ENCODE data around the gene RGS14. TPM values are rescaled to one million over a fixed set of nuclear protein-coding genes. Genes with fewer than 3 reads are reported as not detected.
A peak's percentile ranks its signal among the peaks of the same experiment; 100 is the strongest.

The RGS14 gene
- total RNA-seq, 4 donors from 2014 or later, result 38.5 to 85.9 (median 68.8) TPM

DNA sequence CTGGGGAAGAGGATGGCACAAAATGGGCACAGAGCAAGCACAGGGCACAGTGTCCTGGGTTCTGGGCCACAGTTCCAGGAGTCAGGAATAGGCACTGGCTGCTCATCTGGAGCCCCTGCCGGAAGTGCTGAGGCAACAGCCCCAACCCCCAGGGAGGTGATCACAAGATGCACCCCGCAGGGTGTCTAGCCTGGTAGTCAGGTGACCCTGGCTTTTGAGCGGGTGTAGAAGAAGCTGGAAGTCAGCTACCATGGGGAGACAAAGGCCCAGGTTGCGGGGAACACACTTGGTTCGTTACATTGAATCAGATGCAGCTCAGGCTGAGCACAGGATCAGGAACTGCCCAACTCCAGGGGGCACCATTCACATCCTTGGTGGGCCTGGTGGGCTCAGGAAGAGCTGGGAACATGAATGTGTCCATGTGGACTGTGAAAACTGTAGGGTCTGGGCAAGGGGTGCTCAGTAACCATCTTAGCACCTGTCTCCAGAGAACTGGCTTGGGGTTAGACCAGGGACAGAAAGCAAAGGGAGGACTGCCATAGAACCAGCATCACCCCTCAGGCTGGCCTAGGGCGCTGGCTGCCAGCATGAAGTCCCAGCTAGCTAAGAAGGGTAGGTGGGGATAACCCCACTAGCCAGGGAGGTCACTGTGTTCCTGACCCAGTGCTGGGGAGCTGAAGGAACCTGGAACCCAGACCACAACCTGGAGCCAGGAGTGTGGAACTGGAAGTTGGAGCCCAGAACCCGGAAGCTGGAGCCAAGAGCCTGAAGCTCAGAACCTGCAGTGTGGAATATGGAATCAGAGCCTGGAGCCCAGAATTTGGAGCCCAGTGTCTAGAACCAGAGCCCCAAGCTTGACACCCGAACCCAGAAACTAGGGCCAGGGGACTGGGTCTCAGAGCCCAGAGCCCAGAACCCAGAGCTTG is 20.4 kb downstream of the RGS14 start:
- no peak for TF ChIP-seq POLR2A (IDR thresholded peaks at IDR 0.05)
- TF ChIP-seq, protein P1, sequence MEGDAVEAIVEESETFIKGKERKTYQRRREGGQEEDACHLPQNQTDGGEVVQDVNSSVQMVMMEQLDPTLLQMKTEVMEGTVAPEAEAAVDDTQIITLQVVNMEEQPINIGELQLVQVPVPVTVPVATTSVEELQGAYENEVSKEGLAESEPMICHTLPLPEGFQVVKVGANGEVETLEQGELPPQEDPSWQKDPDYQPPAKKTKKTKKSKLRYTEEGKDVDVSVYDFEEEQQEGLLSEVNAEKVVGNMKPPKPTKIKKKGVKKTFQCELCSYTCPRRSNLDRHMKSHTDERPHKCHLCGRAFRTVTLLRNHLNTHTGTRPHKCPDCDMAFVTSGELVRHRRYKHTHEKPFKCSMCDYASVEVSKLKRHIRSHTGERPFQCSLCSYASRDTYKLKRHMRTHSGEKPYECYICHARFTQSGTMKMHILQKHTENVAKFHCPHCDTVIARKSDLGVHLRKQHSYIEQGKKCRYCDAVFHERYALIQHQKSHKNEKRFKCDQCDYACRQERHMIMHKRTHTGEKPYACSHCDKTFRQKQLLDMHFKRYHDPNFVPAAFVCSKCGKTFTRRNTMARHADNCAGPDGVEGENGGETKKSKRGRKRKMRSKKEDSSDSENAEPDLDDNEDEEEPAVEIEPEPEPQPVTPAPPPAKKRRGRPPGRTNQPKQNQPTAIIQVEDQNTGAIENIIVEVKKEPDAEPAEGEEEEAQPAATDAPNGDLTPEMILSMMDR (IDR thresholded peaks at IDR 0.05), result no peak
- TF ChIP-seq POLR2AphosphoS5 (IDR thresholded peaks at IDR 0.05), result no peak
- no peak for TF ChIP-seq EP300 (IDR thresholded peaks at IDR 0.05)
- no peak for DNase-seq (ENCODE audit: low spot score in 2 of 2)
- H3K4me3 ChIP-seq, result no peak overlapping the region
- H3K27ac ChIP-seq, result no peak overlapping the region
- H3K4me1 ChIP-seq, result peaks cover 16% of the 10 kb centered on the region
- 68% methylated on average over 3 of the region's 8 CpGs for WGBS
- no peaks in the 10 kb centered on the region for H3K36me3 ChIP-seq
- no peaks in the 10 kb centered on the region for H3K9me3 ChIP-seq
- no peaks in the 10 kb centered on the region for H3K27me3 ChIP-seq

DNA sequence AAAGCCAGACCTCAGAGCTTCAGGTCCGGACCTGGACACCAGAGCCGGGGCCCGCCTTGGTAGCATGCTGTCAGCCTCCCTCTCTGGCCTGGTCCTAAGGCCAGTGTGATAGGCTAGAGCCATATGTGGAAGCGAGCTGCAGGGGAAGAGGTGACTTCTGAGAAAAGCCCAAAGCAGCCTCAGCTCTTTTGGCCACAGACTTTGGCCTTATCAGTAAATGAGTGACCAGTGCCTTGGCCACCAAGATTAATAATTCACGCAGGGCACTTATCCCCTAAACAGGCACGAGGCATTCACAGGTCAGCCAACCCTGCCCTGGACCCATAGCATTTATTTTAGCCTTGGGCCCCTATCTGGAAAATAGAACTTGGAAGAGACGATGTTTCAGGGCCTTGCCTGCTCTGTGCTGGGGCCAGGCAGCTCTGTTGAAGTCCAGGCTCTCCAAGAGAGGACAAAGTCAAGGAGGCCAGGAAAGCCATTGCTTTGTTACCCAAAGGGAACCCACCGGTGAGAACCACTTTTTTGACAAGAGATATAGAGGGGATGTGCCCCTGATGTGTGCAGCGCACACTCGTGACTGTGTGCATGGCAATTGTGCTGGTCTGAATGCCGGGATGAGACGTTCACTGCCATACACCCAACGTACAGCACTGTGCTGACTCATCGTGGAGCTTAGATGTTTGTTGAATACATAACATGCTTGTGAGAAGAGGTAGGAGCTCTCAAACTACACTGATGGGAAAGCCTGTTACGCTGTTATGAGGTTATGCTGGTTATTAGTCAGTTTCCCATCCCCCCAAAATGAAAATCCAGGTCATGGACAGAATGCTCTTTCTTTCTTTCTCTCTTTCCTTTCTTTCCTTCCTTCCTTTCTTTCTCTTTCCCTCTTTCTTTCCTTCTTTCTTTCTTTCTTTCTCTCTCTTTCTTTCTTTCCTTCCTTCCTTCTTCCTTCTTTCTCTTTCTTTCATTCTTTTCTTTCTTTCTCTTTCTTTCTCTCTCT is 21.5 kb downstream of the RGS14 start:
- H3K27me3 ChIP-seq, result no peaks in the 10 kb centered on the region
- TF ChIP-seq, protein P1 (IDR thresholded peaks at IDR 0.05), result no peak
- no peak for TF ChIP-seq POLR2AphosphoS5 (IDR thresholded peaks at IDR 0.05)
- no peak for TF ChIP-seq POLR2A (IDR thresholded peaks at IDR 0.05)
- TF ChIP-seq EP300 (IDR thresholded peaks at IDR 0.05), result no peak
- H3K4me1 ChIP-seq, result peaks cover 9% of the 10 kb centered on the region
- H3K4me3 ChIP-seq, result no peak overlapping the region
- no peak overlapping the region for H3K27ac ChIP-seq
- H3K36me3 ChIP-seq, result no peaks in the 10 kb centered on the region
- 65% methylated on average over 10 of the region's 15 CpGs for WGBS
- no peaks in the 10 kb centered on the region for H3K9me3 ChIP-seq
- no peak for DNase-seq (ENCODE audit: low spot score in 2 of 2)

DNA sequence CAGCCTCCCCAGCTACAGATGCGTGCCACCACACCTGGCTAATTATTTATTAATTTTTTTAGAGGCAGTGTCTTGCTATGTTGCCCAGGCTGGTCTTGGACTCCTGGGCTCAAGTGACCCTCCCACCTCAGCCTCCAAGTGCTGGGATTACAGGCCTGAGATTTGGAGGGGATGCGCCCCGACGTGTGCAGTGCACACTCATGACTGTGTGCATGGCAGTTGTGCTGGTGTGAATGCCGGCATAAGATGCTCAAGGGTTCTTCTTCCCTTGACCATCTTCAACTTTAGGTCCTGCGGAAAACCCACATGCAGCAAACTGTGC is 23.0 kb downstream of the RGS14 start:
- TF ChIP-seq POLR2AphosphoS5 (IDR thresholded peaks at IDR 0.05) (no peak), POLR2A (IDR thresholded peaks at IDR 0.05) (no peak), EP300 (IDR thresholded peaks at IDR 0.05) (no peak)
- TF ChIP-seq, protein P1 (IDR thresholded peaks at IDR 0.05), result no peak
- Histone ChIP-seq H3K4me1 (peaks cover 9% of the 10 kb centered on the region), H3K4me3 (no peak overlapping the region), H3K36me3 (no peaks in the 10 kb centered on the region), H3K27ac (no peak overlapping the region), H3K27me3 (no peaks in the 10 kb centered on the region), H3K9me3 (no peaks in the 10 kb centered on the region)
- 92% methylated on average over 6 of the region's 6 CpGs for WGBS
- no peak for DNase-seq (ENCODE audit: low spot score in 2 of 2)

DNA sequence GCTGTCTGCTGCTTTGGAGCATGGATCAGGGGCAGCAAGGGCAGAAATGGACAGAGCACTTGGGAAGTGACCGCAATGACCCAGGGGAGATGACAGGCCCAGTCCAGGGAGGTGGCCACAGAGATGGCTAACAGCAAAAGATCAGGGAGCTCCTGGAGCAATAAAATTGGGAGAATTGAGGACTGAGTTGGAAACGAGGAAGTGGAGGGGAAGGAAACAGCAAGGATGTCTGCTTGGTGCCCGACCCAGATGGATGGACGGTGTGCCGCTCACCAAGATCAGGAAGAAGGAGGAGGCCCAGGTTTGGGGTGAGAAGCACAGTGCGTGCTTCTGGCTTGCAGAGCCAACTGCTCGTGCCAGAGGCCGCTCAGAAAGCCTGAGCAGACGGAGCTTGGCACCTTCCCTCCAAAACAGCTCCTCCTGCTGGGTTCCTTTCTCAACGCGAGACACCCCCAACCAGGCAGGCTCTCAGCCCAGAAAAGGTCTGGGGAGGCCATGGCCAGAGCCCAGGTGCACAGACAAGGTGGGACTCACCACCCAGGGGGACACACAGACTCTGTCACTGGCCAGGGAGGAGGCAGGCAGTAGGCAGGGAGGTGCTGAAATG is 24.8 kb downstream of the RGS14 start:
- TF ChIP-seq, protein P1 (IDR thresholded peaks at IDR 0.05), result peak in 1 of 2 donors; percentile 22
- no peak for TF ChIP-seq EP300 (IDR thresholded peaks at IDR 0.05)
- TF ChIP-seq POLR2AphosphoS5 (IDR thresholded peaks at IDR 0.05), result no peak
- TF ChIP-seq POLR2A (IDR thresholded peaks at IDR 0.05), result no peak
- H3K27me3 ChIP-seq, result no peaks in the 10 kb centered on the region
- no peaks in the 10 kb centered on the region for H3K9me3 ChIP-seq
- no peaks in the 10 kb centered on the region for H3K36me3 ChIP-seq
- H3K27ac ChIP-seq, result no peak overlapping the region
- no peak for DNase-seq (ENCODE audit: low spot score in 2 of 2)
- peaks cover 16% of the 10 kb centered on the region for H3K4me1 ChIP-seq
- WGBS, result 34% methylated on average over 6 of the region's 11 CpGs
- H3K4me3 ChIP-seq, result no peak overlapping the region
